Kidney glomerular epithelial cell (primary cell): ENCODE measurements around the gene TRRAP.

Experiments used
- DNase-seq: peaks from one replicate; lab custom pipeline; 2025; lab: John Stamatoyannopoulos, UW

Gene TRRAP

DNA sequence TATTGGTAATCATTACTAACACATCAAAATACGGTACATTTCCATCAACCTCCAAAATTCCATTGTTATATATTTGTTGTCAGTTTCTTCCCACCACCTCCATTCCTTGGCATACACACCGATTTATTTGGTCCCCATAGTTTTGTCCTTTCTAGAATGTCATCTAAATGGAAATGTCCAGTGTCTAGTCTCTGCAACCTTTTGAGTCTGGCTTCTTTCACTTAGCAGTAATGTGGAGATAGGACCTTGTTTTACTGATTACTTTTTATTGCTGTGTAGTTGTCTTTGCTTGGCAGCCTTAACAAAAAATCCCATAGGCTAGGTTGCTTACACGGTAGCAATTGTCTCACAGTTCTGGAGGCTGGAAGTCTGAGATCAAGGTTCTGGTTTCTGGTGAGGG is 22.5 kb downstream of the TRRAP start:
- DNase-seq: no peak

GRCh38 chr7:98902523-98902922 is 24.2 kb downstream of the TRRAP start:
- DNase-seq: no peak

DNA sequence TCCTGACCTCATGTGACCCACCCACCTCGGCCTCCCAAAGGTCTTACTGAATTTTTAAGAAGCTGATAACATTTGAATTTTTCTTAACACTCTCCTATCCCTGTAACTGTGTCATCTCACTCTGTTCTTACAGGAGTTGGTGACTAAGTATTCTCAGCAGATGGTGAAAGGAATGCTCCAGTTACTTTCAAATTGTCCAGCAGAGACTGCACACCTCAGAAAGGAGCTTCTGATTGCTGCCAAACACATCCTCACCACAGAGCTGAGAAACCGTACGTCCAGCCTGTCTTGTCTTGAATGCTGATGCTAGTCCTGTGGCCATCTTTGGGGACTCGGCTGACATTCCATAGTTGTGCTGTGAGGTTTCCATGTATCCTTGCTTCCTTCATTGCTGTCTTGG is 24.9 kb downstream of the TRRAP start:
- DNase-seq: no peak

GRCh38 chr7:98907570-98907969 is 29.2 kb downstream of the TRRAP start:
- DNase-seq: no peak

DNA sequence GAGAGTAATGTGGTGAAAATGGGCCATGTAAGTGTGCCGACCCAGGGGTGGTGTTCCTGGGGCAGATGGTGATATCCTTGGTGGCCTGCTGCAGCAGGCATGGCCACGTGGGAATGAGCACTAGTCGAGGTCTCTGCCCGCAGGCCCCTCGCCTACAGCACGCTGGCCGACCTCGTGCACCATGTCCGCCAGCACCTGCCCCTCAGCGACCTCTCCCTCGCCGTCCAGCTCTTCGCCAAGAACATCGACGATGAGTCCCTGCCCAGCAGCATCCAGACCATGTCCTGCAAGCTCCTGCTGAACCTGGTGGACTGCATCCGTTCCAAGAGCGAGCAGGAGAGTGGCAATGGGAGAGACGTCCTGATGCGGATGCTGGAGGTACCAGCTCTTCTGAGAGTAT is 30.3 kb downstream of the TRRAP start:
- DNase-seq: no peak

GRCh38 chr7:98909487-98909886 is 31.2 kb downstream of the TRRAP start:
- DNase-seq: no peak

DNA sequence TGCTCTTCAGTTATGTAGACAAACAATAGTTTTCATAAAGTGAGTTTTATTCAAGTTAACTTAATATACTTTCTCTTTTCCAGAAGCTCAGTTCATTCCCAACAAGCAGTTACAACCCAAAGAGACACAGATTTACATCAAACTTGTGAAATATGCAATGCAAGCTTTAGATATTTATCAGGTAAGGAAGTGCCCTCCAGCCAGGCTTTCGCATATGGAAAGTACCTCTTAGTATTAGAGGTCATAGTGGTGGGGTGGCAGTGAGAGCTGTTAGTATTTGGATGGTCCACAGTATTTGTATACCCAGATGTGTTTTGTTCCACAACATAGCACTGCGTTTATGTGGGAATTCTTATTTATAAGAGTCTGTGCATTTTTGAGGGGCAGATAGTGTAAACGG is 32.1 kb downstream of the TRRAP start:
- no peak for DNase-seq

- no peak for DNase-seq
Observed at GRCh38 chr7:98911916-98912315, 33.6 kb downstream of the TRRAP start.

DNA sequence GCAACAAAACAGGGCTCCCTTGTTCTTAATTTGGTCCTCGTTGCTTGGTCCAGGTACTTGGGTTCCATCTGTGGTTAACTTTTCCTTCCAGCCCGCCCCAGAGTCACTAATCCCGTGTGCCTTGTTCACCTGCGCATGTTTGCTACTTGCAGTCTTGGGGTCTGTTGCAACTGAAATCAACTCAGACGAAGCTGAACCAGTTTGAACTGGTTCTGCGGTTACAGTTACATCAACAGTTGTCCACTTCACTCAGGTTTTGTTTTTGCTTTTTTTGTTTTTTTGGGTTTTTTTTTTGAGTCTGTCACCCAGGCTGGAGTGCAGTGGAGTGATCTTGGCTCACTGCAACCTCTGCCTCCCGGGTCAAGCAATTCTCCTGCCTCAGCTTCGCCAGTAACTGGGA is 34.7 kb downstream of the TRRAP start:
- DNase-seq: no peak

DNA sequence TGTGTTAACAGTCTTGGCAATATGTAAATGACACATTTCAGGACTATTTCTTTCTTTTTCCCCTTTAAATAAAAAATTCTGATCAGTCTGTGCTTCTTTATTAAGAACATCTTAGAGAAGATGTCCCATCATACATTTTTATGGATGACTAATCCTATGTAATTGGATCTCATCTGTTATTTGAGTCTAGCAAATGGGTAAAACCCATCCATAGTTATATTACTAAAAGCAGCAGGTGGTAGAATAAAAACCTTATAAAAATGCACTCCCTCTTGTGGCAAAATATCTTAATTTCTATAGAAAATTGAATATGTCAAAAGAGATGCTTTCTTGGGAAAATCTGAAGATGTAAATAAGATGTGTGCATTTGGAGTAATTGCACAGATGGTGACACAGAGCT is 35.3 kb downstream of the TRRAP start:
- no peak for DNase-seq

DNA sequence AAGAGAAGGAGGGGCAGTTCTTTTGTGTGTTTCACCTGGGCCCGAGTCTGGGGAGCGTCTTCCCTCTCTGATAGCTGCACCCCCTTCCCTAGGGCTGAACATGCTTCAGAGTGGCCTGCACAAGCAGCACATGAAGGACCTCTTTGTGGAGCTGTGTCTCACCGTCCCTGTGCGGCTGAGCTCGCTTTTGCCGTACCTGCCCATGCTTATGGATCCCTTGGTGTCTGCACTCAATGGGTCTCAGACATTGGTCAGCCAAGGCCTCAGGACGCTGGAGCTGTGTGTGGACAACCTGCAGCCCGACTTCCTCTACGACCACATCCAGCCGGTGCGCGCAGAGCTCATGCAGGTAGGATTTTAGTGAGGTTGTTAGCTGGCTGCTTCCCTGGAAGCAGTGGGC is 39.0 kb downstream of the TRRAP start:
- no peak for DNase-seq

GRCh38 chr7:98921608-98922372 is 43.5 kb downstream of the TRRAP start:
- no peak for DNase-seq

- no peak for DNase-seq
Observed at GRCh38 chr7:98922392-98923187, 44.3 kb downstream of the TRRAP start.

DNA sequence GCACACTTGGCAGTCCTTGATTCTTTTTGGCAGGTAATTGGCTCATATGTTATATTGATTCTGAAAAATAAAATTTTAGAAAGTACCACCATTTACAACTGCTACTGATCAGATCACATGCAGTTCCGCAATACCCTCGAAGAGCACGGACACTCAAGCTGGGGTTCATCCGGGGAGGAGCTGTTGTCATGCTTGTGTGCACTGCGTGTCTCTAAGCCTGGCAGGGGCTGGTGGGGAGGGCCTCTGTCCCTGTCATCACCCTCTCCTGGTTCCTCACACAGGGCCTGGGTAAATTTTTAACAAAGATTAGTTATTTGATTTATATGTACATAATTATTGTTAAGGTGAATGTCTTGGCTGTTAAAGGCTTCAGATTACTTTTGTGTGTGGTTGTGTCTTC is 45.2 kb downstream of the TRRAP start:
- no peak for DNase-seq

GRCh38 chr7:98927125-98927524 is 48.8 kb downstream of the TRRAP start:
- no peak for DNase-seq

GRCh38 chr7:98930464-98930863 is 52.1 kb downstream of the TRRAP start:
- DNase-seq: no peak

DNA sequence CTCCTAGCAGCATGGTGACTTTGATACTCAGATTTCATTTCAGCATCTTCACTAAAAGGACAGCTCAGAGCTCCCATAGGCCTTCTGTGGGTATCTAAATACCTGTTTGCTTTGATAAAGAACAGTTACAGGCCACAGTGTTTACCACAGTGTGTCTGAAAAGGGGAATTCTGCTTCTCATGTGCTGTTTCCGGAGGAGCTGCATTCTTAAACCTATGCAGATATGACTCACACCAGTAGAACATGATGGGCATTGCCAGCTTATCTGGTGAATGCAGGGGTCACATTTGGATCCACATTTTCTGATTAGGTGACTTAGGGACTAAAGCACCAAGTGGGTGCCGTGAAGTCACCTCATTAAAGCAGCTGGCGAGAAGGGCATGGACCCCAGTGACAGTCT is 52.6 kb downstream of the TRRAP start:
- DNase-seq: no peak

GRCh38 chr7:98933321-98933720 is 55.0 kb downstream of the TRRAP start:
- no peak for DNase-seq

DNA sequence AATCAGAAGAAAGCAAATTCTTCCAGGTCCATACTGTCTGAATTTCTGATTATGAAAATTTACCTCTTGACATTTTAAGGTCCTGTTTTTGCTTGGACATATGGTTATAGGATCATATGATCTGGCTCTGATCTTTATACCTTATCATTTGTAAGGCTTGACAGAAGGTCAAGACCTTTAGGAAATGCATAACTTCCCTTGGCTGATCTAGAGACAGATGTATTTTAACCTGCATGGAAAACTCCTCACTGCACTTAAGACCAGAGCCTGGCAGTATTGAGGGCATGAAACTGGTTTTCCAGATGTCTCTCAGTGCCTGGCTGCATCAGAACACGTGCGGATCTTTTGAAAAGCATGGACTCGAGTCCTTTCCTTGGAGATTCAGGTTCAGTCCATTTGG is 55.9 kb downstream of the TRRAP start:
- DNase-seq: no peak

DNA sequence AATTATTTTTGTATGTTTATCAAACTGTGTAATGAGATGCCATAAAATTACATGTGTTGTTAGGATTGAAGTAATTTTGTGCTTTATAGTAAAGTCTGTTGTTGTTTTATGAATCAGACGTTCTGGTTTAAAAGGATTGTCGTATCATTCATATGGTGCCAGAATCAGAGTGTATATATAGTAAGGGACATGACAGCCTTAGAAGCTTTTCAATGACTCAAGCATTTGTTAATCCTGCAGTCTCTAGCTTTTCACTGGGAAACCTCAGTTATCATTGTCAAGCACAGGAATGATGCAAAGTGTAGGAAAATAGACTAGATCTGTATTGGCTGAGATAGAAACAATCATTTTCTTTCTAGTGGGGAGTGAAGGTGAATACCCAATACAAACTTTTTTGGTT is 57.5 kb downstream of the TRRAP start:
- DNase-seq: no peak

DNA sequence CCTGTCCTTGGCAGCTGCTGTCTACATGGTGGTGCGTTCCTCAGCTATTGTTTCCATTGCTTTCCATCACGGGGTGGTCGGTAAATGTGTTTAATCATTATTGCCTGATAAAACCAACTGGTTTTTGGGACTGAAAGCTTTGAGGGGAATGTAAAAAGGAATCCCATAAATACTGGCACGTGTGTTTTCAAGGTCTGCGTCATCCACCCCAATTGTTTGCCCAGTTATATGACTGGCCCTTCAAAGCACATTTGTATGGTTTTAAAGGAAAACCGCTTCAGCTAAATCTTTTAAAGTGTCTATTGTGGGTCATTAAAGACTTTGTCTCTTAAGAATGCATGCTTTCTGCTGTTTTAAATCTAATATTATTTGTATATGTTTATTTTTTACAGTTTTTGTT is 65.0 kb downstream of the TRRAP start:
- no peak for DNase-seq

- DNase-seq: no peak
Observed at GRCh38 chr7:98944386-98944785, 66.1 kb downstream of the TRRAP start.

DNA sequence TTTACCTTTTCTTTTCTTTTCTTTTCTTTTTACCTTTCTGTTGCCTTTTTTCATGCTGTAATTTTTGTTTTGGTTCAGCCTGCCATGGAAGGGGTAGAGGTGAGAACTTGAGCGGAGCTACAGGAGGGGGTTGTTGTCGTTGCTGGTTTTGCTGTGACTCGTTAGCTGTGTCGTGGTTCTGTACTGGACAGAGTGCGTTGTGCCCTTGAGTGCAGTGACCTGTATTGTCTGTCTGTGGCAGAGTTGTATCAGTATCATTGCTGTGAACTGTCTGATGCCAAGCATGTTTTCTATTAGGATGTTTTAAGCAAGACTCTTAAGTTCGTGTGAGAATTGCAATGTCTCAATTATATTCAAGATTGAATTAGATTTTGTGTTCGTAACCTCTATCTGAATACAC is 67.5 kb downstream of the TRRAP start:
- no peak for DNase-seq

DNA sequence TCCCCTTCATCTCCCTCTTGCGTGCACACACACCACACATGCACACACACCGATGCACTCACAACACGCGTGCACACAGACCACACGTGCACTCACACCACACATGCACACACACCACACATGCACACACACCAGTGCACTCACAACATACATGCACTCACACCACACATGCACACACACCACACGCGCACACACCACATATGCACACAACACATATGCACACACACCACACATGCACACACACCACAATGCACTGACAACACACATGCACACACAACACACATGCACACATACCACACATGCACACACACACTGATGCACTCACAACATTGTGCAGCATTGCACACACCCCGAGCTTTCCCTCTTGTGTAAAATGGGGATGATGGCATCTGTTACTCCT is 68.1 kb downstream of the TRRAP start:
- no peak for DNase-seq
